ENCODE measurements around the gene SOX14. TPM values are rescaled to one million over a fixed set of nuclear protein-coding genes. Genes with fewer than 3 reads are reported as not detected.

Gene SOX14
- total and polyA plus RNA-seq, 2 of the 4 experiments (the other 2 are of a cell fraction) = not detected

GRCh38 chr3:137769322-137770065 is 5.4 kb downstream of the SOX14 start:
- no peak overlapping the region for H2BK15ac ChIP-seq (ENCODE audit: low read depth, low read length)
- ChIA-PET POLR2A (ENCODE audit: unreplicated experiment) (no interaction called here), CTCF (no interaction called here)
- H3K9ac ChIP-seq (ENCODE audit: low read depth, low read length) = no peak overlapping the region
- H3K18ac ChIP-seq (ENCODE audit: low read depth, low read length) = no peak overlapping the region
- WGBS, 2 experiments (ENCODE audit: extremely low coverage in 2 of 2, insufficient read length in 1 of 2) = 5% methylated on average over 3 of the region's 23 CpGs; no CpG with 5 or more reads in 1 of the 2 experiments
- no peak overlapping the region for H2AK5ac ChIP-seq (ENCODE audit: low read depth, low read length)
- no peak overlapping the region for H4K91ac ChIP-seq (ENCODE audit: insufficient read depth, low read depth, low read length)
- H3K4me2 ChIP-seq (ENCODE audit: low read depth, low read length) = no peak overlapping the region
- no peak overlapping the region for H2AK9ac ChIP-seq (replicated peaks; ENCODE audit: low read depth, low read length, poor library complexity)
- no peak overlapping the region for H3K23ac ChIP-seq (ENCODE audit: low read depth, low read length)
- no peaks in the 10 kb centered on the region for H3K36me3 ChIP-seq (ENCODE audit: control insufficient read depth, insufficient read depth, low read length)
- no TSS peak for BruUV-seq (replicated peaks)
- intact Hi-C loops (cut with micrococcal nuclease) = no loop called here
- dilution Hi-C loops (cut with HindIII; ENCODE audit: low sequenced_read_pairs, unreplicated experiment) = no loop called here
- H4K5ac ChIP-seq (ENCODE audit: low read depth, low read length) = no peak overlapping the region
- H3K9me3 ChIP-seq (ENCODE audit: control insufficient read depth, insufficient read depth, low read length) = peaks cover 2% of the 10 kb centered on the region; the same call in 1 of the 2 replicates
- peaks cover 70% of the 10 kb centered on the region for H3K27me3 ChIP-seq (ENCODE audit: control insufficient read depth, insufficient read depth, low read length)
- no peaks in the 10 kb centered on the region for H4K20me1 ChIP-seq (ENCODE audit: insufficient read depth, low read length)
- no peak overlapping the region for H2BK5ac ChIP-seq (ENCODE audit: low read depth, low read length, poor library complexity, severe bottlenecking)
- DNase-seq (no peak), ATAC-seq (ENCODE audit: low read depth) (no peak)
- H3K27ac ChIP-seq (ENCODE audit: insufficient read depth, low read length) = no peak overlapping the region
- no peak overlapping the region for H3K4ac ChIP-seq (ENCODE audit: low read depth, low read length)
- TF ChIP-seq MAZ (IDR thresholded peaks at IDR 0.05; ENCODE audit: borderline replicate concordance, low read depth, low read length) = no peak
- TF ChIP-seq USF2 (IDR thresholded peaks at IDR 0.05; ENCODE audit: low read depth, low read length) = no peak
- H3K4me3 ChIP-seq (ENCODE audit: insufficient read depth, low read depth, low read length) = no peak overlapping the region
- H3K9me1 ChIP-seq (ENCODE audit: insufficient read depth, low read length) = no peaks in the 10 kb centered on the region
- no peak overlapping the region for H4K8ac ChIP-seq (ENCODE audit: low read depth in 2 of 2, low read length in 2 of 2)
- H3K79me1 ChIP-seq (ENCODE audit: low read depth in 1 of 2, low read length in 2 of 2) = no peaks in the 10 kb centered on the region
- no peak overlapping the region for H3K14ac ChIP-seq (replicated peaks; ENCODE audit: low read depth, low read length)
- in situ Hi-C loops (cut with MboI; ENCODE audit: low sequenced_read_pairs) = no loop called here
- H2BK120ac ChIP-seq (ENCODE audit: low read depth, low read length) = no peak overlapping the region
- no peak overlapping the region for H2AFZ ChIP-seq (replicated peaks; ENCODE audit: low read length, poor library complexity)
- H3K4me1 ChIP-seq (ENCODE audit: control insufficient read depth, insufficient read depth, low read length) = no peaks in the 10 kb centered on the region
- H2BK20ac ChIP-seq (ENCODE audit: low read depth, low read length) = no peak overlapping the region
- no peak overlapping the region for H3K56ac ChIP-seq (ENCODE audit: extremely low read depth, insufficient read depth, low read length)

Data from IMR-90 (cell line).